WTC11 (cell line): Measurements from ENCODE around the gene ADGRL3. TPM values are rescaled to one million over a fixed set of nuclear protein-coding genes. Genes with fewer than 3 reads are reported as not detected.

ENCODE experiments used
- ATAC-seq: fragments of 200-7000 bp; cut with Tn5 transposase; 2 replicates; pipeline ENCODE4 v1.10.0; 2021; ENCODE audit warnings: mild to moderate bottlenecking, moderate library complexity
- CTCF ChIA-PET: fragments of 300-600 bp; sonication (Branson Sonifier 250); formaldehyde crosslinking; loops from one replicate; lab custom pipeline; 2021; ENCODE audit warnings: antibody characterized with exemption; lab: Charles Lee
- POLR2A ChIA-PET: fragments of 350-600 bp; sonication (Branson Sonifier 250); formaldehyde crosslinking; loops from one replicate; lab custom pipeline; 2021; ENCODE audit warnings: antibody characterized with exemption; lab: Charles Lee
- DNase-seq: peaks from one replicate; pipeline ENCODE4 v3.0.0; 2021; ENCODE audit warnings: low spot score
- H3K27ac Mint-ChIP-seq: 2 replicates; pipeline ENCODE4 v1.8.0; 2021; ENCODE audit warnings: mixed read lengths
- H3K27me3 Mint-ChIP-seq: 2 replicates; pipeline ENCODE4 v1.8.0; 2021; ENCODE audit warnings: low read depth, mild to moderate bottlenecking, moderate library complexity, mixed read lengths
- H3K36me3 Mint-ChIP-seq: 2 replicates; pipeline ENCODE4 v1.8.0; 2021; ENCODE audit warnings: mixed read lengths
- H3K4me1 Mint-ChIP-seq: 2 replicates; pipeline ENCODE4 v1.8.0; 2022; ENCODE audit warnings: mixed read lengths
- H3K4me3 Mint-ChIP-seq: 2 replicates; pipeline ENCODE4 v1.8.0; 2021; ENCODE audit warnings: mild to moderate bottlenecking, moderate library complexity, mixed read lengths
- H3K9me3 Mint-ChIP-seq: 2 replicates; pipeline ENCODE4 v1.8.0; 2021; ENCODE audit warnings: mixed read lengths
- ATF1 ChIP-seq: sonication (generic); formaldehyde crosslinking; IDR thresholded peaks from 2 replicates; pipeline ENCODE4 v1.8.1; 2023; ENCODE audit warnings: mild to moderate bottlenecking, moderate library complexity, missing genetic modification reagents
- ERG ChIP-seq: fragments of 250-450 bp; sonication (Bioruptor Pico); IDR thresholded peaks from 2 replicates; pipeline ENCODE4 v1.8.0; 2021; ENCODE audit warnings: mild to moderate bottlenecking
- FOXP1 ChIP-seq: sonication (generic); formaldehyde crosslinking; IDR thresholded peaks from 2 replicates; pipeline ENCODE4 v1.8.0; 2022; ENCODE audit warnings: missing genetic modification reagents, mild to moderate bottlenecking, moderate library complexity, borderline replicate concordance
- IRF1 ChIP-seq: sonication (generic); formaldehyde crosslinking; IDR thresholded peaks from 2 replicates; pipeline ENCODE4 v1.8.0; 2023; ENCODE audit warnings: missing genetic modification reagents
- JAZF1 ChIP-seq: fragments of 250-450 bp; sonication (Bioruptor Pico); IDR thresholded peaks from 2 replicates; pipeline ENCODE4 v1.9.0; 2021; ENCODE audit warnings: moderate library complexity, mild to moderate bottlenecking, inconsistent platforms
- KAT7 ChIP-seq: sonication (generic); formaldehyde crosslinking; IDR thresholded peaks from 2 replicates; pipeline ENCODE4 v1.8.1; 2023; ENCODE audit warnings: missing genetic modification reagents, mild to moderate bottlenecking, borderline replicate concordance
- NFATC4 ChIP-seq: fragments of 250-450 bp; sonication (Bioruptor Pico); IDR thresholded peaks from 2 replicates; pipeline ENCODE4 v1.9.0; 2021; ENCODE audit warnings: mild to moderate bottlenecking
- PRRX2 ChIP-seq: fragments of 250-450 bp; sonication (Bioruptor Pico); IDR thresholded peaks from 2 replicates; pipeline ENCODE4 v1.8.0; 2021; ENCODE audit warnings: mild to moderate bottlenecking
- RELA ChIP-seq: sonication (generic); formaldehyde crosslinking; IDR thresholded peaks from 2 replicates; pipeline ENCODE4 v1.8.1; 2022; ENCODE audit warnings: missing genetic modification reagents, mild to moderate bottlenecking, borderline replicate concordance
- SMAD4 ChIP-seq: sonication (generic); formaldehyde crosslinking; IDR thresholded peaks from 2 replicates; pipeline ENCODE4 v1.8.0; 2022; ENCODE audit warnings: mild to moderate bottlenecking, missing genetic modification reagents
- ZBTB43 ChIP-seq: sonication (generic); formaldehyde crosslinking; IDR thresholded peaks from 2 replicates; pipeline ENCODE4 v1.8.1; 2023; ENCODE audit warnings: mild to moderate bottlenecking, missing genetic modification reagents
- ZNF425 ChIP-seq: fragments of 250-450 bp; sonication (Bioruptor Pico); conservative IDR thresholded peaks from 2 replicates; pipeline ENCODE4 v1.9.0; 2021; ENCODE audit warnings: mild to moderate bottlenecking
- ZNF512 ChIP-seq: sonication (generic); formaldehyde crosslinking; IDR thresholded peaks from 2 replicates; pipeline ENCODE4 v1.8.1; 2022; ENCODE audit warnings: missing genetic modification reagents, borderline replicate concordance
- total RNA-seq: library from RNA; stranded (reverse); gene quantifications from 3 replicates; pipeline ENCODE4 v1.2.3, GENCODE V29; 2021
- TF ChIP-seq, protein P1 (sequence below): sonication (generic); formaldehyde crosslinking; IDR thresholded peaks from 2 replicates; pipeline ENCODE4 v1.8.1; 2023; ENCODE audit warnings: mild to moderate bottlenecking, missing genetic modification reagents
- TF ChIP-seq, protein P2 (sequence below): sonication (generic); formaldehyde crosslinking; IDR thresholded peaks from 2 replicates; pipeline ENCODE4 v1.8.0; 2023; ENCODE audit warnings: mild to moderate bottlenecking, missing genetic modification reagents
- TF ChIP-seq, protein P3 (sequence below): fragments of 250-450 bp; sonication (Bioruptor Pico); IDR thresholded peaks from 2 replicates; pipeline ENCODE4 v1.9.0; 2021; ENCODE audit warnings: mild to moderate bottlenecking
- TF ChIP-seq, protein P4 (sequence below): fragments of 250-450 bp; sonication (Bioruptor Pico); IDR thresholded peaks from 2 replicates; pipeline ENCODE4 v1.9.0; 2021; ENCODE audit warnings: moderate library complexity, mild to moderate bottlenecking, inconsistent platforms, borderline replicate concordance

Gene ADGRL3
- total RNA-seq, 1 experiment from 2014 or later = 8.7 TPM

DNA sequence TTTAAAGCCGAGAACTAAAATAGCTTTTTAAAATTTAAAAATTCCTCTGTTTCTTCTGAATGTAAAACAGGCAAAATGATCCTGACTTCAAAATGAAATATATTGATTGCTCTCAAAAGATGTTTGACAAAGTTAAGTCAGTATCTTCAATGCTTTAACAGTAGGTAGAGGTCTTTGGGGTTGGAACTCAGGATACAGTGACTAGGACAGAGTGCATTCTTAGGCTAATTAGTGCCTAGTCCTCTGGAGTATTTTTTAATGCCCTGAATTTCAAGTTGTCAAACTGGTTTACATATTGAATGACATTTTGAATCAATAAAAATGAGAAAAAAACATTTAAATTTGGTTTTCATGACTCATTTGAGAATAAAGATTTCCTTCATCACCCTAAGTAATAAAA lies 877.3 kb downstream of the ADGRL3 start (continued):
- TF ChIP-seq FOXP1 (no peak), IRF1 (CRISPR knock-in tag) (no peak), PRRX2 (CRISPR knock-in tag) (no peak), NFATC4 (CRISPR knock-in tag) (no peak), ATF1 (CRISPR knock-in tag) (no peak), SMAD4 (no peak)
- TF ChIP-seq, protein P1, sequence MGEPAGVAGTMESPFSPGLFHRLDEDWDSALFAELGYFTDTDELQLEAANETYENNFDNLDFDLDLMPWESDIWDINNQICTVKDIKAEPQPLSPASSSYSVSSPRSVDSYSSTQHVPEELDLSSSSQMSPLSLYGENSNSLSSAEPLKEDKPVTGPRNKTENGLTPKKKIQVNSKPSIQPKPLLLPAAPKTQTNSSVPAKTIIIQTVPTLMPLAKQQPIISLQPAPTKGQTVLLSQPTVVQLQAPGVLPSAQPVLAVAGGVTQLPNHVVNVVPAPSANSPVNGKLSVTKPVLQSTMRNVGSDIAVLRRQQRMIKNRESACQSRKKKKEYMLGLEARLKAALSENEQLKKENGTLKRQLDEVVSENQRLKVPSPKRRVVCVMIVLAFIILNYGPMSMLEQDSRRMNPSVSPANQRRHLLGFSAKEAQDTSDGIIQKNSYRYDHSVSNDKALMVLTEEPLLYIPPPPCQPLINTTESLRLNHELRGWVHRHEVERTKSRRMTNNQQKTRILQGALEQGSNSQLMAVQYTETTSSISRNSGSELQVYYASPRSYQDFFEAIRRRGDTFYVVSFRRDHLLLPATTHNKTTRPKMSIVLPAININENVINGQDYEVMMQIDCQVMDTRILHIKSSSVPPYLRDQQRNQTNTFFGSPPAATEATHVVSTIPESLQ (CRISPR knock-in tag) = no peak
- TF ChIP-seq, protein P2, sequence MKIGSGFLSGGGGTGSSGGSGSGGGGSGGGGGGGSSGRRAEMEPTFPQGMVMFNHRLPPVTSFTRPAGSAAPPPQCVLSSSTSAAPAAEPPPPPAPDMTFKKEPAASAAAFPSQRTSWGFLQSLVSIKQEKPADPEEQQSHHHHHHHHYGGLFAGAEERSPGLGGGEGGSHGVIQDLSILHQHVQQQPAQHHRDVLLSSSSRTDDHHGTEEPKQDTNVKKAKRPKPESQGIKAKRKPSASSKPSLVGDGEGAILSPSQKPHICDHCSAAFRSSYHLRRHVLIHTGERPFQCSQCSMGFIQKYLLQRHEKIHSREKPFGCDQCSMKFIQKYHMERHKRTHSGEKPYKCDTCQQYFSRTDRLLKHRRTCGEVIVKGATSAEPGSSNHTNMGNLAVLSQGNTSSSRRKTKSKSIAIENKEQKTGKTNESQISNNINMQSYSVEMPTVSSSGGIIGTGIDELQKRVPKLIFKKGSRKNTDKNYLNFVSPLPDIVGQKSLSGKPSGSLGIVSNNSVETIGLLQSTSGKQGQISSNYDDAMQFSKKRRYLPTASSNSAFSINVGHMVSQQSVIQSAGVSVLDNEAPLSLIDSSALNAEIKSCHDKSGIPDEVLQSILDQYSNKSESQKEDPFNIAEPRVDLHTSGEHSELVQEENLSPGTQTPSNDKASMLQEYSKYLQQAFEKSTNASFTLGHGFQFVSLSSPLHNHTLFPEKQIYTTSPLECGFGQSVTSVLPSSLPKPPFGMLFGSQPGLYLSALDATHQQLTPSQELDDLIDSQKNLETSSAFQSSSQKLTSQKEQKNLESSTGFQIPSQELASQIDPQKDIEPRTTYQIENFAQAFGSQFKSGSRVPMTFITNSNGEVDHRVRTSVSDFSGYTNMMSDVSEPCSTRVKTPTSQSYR = no peak

DNA sequence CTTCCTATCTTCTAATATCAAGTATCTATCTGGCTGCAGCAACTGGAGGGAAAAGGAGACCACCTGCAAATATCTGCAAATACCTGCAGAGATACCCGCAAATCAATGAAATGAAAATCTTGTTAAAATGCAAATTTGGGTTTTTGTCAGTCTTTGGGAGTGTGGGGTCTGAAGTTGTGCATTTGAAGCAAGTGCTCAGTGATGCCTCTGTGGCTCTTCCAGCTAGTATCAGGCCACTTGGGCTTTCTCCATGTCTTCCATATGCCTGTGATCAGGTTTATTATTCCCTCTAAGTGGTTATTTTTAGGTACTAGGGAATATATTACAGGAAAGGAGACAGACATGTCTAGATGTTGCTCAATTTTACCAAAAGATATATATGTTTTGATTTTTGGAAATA lies 880.3 kb downstream of the ADGRL3 start:
- ChIA-PET CTCF (no interaction called here), POLR2A (no interaction called here)
- H3K4me3 Mint-ChIP-seq = no peak overlapping the region
- DNase-seq (no peak), ATAC-seq (peak; percentile 76)
- no peaks in the 10 kb centered on the region for H3K27me3 Mint-ChIP-seq
- H3K9me3 Mint-ChIP-seq = no peaks in the 10 kb centered on the region
- H3K36me3 Mint-ChIP-seq = no peaks in the 10 kb centered on the region
- H3K27ac Mint-ChIP-seq = no peak overlapping the region
- peaks cover 25% of the 10 kb centered on the region for H3K4me1 Mint-ChIP-seq
- TF ChIP-seq, protein P2 = no peak
- TF ChIP-seq RELA (CRISPR knock-in tag) = no peak
- no peak for TF ChIP-seq ERG (CRISPR knock-in tag)
- no peak for TF ChIP-seq JAZF1 (CRISPR knock-in tag)
- no peak for TF ChIP-seq ZNF512
- TF ChIP-seq ZNF425 (CRISPR knock-in tag) = no peak
- TF ChIP-seq ZBTB43 = no peak
- TF ChIP-seq KAT7 (CRISPR knock-in tag) = no peak
- TF ChIP-seq, protein P3, sequence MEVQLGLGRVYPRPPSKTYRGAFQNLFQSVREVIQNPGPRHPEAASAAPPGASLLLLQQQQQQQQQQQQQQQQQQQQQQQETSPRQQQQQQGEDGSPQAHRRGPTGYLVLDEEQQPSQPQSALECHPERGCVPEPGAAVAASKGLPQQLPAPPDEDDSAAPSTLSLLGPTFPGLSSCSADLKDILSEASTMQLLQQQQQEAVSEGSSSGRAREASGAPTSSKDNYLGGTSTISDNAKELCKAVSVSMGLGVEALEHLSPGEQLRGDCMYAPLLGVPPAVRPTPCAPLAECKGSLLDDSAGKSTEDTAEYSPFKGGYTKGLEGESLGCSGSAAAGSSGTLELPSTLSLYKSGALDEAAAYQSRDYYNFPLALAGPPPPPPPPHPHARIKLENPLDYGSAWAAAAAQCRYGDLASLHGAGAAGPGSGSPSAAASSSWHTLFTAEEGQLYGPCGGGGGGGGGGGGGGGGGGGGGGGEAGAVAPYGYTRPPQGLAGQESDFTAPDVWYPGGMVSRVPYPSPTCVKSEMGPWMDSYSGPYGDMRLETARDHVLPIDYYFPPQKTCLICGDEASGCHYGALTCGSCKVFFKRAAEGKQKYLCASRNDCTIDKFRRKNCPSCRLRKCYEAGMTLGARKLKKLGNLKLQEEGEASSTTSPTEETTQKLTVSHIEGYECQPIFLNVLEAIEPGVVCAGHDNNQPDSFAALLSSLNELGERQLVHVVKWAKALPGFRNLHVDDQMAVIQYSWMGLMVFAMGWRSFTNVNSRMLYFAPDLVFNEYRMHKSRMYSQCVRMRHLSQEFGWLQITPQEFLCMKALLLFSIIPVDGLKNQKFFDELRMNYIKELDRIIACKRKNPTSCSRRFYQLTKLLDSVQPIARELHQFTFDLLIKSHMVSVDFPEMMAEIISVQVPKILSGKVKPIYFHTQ (CRISPR knock-in tag) = no peak
- TF ChIP-seq, protein P4, sequence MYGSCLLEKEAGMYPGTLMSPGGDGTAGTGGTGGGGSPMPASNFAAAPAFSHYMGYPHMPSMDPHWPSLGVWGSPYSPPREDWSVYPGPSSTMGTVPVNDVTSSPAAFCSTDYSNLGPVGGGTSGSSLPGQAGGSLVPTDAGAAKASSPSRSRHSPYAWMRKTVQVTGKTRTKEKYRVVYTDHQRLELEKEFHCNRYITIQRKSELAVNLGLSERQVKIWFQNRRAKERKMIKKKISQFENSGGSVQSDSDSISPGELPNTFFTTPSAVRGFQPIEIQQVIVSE (CRISPR knock-in tag) = no peak
